Measurements from ENCODE around the gene RRAGB. TPM values are rescaled to one million over a fixed set of nuclear protein-coding genes. Genes with fewer than 3 reads are reported as not detected.
A peak's percentile ranks its signal among the peaks of the same experiment; 100 is the strongest.
"Not testable (repeated sequence)": the region's sequence is repeated elsewhere in the genome, so short reads cannot be mapped to it uniquely, and the experiment has no call there.

The RRAGB gene
- total RNA-seq: 10 to 100 TPM in 1 of 2 donors, 1 to 10 TPM in 1; 9.5 to 15.8 TPM
- long read RNA-seq, transcript RRAGB-201 (11 exons, 1,573 nt): minor isoform, 17 of 41 reads
- long read RNA-seq, transcript RRAGB-202 (10 exons, 2,061 nt): major isoform, 18 of 41 reads
- long read RNA-seq, partial matches to known transcripts: 0 of 41 reads
- long read RNA-seq, other reads (novel, unspliced or antisense): 6 of 41 reads

GRCh38 chrX:55717521-55718497 lies at the start of gene RRAGB:
TSS of gene RRAGB (plus strand) at chrX:55717749. CDS start at chrX:55718328, 579 bp downstream.
- DNase-seq (peak; percentile 94), ATAC-seq (peak; percentile 100)
- intact Hi-C loops (cut with DNase I): loop anchor here in 1 of 2 donors (5.0 kb wide), 1 partner anchor 1009 kb away; the partner anchor contains the start of gene NBDY

DNA sequence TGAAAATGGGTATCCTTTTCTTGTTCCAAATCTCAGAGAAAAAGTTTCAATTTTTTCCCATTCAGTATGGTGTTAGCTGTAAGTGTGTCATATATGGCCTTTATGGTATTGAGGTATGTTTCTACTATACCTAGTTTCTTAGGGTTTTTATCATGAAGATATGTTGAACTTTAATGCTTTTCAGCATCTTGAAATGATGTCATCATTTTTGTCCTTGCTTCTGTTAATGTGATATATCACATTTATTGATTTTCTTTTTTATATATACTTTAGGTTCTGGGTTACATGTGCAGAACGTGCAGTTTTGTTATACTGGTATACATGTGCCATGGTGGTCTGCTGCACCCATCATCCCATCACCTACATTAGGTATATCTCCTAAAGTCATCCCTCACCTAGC lies 49.5 kb upstream of the RRAGB start:
- DNase-seq: no peak
- no peak for ATAC-seq
- intact Hi-C loops (cut with DNase I): no loop called here

GRCh38 chrX:55688579-55688978 lies 29.0 kb upstream of the RRAGB start:
- not testable (repeated sequence) for ATAC-seq

GRCh38 chrX:55695227-55696018 lies 22.1 kb upstream of the RRAGB start:
- DNase-seq (no peak), ATAC-seq (no peak)
- intact Hi-C loops (cut with DNase I): no loop called here

More at GRCh38 chrX:55688579-55688978, 29.0 kb upstream of the RRAGB start:
- intact Hi-C loops (cut with DNase I); DNase-seq: not testable (repeated sequence)

GRCh38 chrX:55697381-55697780 lies 20.2 kb upstream of the RRAGB start:
- ATAC-seq: no peak
- intact Hi-C loops (cut with DNase I): no loop called here

GRCh38 chrX:55702671-55703070 lies 14.9 kb upstream of the RRAGB start:
- ATAC-seq (no peak), DNase-seq (no peak)
- intact Hi-C loops (cut with DNase I): no loop called here

More at GRCh38 chrX:55697381-55697780, 20.2 kb upstream of the RRAGB start:
- no peak for DNase-seq

- ATAC-seq; DNase-seq; intact Hi-C loops (cut with DNase I): not testable (repeated sequence)
Measured at GRCh38 chrX:55703436-55703835, 14.1 kb upstream of the RRAGB start.

DNA sequence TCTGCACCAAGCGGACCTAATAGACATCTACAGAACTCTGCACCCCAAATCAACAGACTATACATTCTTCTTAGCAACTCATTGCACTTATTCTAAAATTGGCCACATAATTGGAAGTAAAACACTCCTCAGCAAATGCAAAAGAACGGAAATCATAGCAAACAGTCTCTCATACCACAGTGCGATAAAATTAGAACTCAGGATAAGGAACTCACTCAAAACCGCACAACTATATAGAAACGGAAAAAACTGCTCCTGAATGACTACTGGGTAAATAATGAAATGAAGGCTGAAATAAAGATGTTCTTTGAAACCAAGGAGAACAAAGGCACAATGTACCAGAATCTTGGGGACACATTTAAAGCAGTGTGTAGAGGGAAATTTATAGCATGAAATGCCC lies 12.5 kb upstream of the RRAGB start:
- DNase-seq; ATAC-seq; intact Hi-C loops (cut with DNase I): not testable (repeated sequence)

DNA sequence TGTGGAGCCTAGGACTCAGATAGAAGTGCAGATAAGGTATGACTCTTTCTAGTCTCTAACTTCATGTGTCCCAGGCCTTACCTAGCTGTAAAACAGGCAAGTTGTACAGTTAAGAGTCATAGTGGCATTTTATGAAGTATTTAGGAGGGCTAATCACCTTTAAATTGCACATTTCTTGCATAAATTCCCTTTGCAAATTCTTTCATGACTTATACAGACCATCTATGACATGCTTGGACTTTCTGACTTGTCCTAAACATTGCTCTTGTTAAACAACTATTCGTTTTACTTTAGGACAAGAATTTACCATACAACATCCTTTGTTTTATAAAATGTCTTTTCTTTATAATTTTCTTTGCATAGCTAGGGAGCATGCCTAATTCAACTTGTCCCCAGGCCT lies 7.8 kb upstream of the RRAGB start:
- DNase-seq (no peak), ATAC-seq (no peak)
- intact Hi-C loops (cut with DNase I): no loop called here

DNA sequence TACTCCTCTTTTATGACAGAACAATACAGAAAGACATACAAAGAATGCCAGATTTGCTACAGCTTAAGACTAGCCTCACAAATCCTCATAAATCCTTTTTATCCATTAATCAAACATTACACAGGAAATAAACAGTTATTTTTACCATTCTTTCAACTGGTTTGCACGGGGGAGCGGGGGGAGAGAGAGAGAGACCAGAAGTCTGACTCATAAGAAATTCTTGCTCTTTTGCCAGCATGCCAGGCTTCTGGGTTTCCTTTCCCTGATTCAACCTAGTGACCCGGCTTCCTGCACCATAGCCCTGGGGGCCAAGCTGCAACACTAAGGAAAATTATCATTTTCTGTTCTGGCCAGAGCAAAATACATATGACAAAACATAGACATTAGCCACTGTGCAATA lies 6.8 kb upstream of the RRAGB start:
- DNase-seq (peak; percentile 37), ATAC-seq (peak; percentile 27 to 44)
- intact Hi-C loops (cut with DNase I): no loop called here

GRCh38 chrX:55713631-55714030 lies 3.9 kb upstream of the RRAGB start:
- intact Hi-C loops (cut with DNase I): no loop called here
- DNase-seq: no peak
- ATAC-seq: no peak

GRCh38 chrX:55714161-55714560 lies 3.4 kb upstream of the RRAGB start:
- DNase-seq (no peak), ATAC-seq (no peak)
- intact Hi-C loops (cut with DNase I): no loop called here

DNA sequence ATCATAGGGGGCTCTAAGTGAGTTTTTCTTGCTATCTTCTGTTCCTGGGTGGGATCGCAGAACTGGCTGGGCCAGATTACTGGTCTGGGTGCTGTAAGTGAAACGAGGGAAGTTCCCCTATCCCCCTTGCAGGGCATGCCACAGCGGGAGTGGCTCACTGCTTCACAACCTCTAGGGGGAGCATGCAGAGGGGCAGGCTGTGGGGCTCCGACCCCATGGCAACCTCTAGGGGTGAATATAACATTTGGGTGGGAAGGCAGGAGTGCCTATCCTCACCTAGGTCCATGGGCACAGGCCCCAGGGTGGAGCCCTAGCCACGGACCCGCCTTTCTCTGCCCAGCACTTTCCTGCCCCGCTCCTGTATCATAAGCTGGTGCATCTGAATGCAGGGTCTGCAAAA lies 1.7 kb upstream of the RRAGB start:
- ATAC-seq: no peak
- intact Hi-C loops (cut with DNase I): loop anchor here in 1 of 2 donors (5.0 kb wide), 1 partner anchor 1011 kb away; the partner anchor contains the start of gene NBDY
- no peak for DNase-seq

DNA sequence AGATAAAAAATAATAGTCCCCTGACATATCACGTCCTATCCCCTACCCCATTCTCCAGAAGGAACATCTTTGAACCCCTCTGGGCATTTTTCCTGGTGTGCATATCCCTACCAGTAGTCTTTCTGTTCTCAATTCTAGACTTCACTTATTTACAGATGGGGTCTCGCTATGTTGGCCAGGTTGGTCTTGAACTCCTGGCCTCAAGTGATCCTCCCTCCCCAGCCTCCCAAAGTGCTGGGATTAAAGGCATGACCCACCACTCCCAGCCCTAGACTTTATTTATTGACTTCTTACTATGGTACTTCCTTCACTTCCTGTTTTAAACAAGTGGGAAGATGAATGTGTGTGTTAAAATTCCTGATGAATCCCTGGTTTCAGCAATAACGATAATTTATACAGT lies 612 bp upstream of the RRAGB start:
- DNase-seq (no peak), ATAC-seq (no peak)
- intact Hi-C loops (cut with DNase I): loop anchor here in 1 of 2 donors (5.0 kb wide), 1 partner anchor 1010 kb away; the partner anchor contains the start of gene NBDY

DNA sequence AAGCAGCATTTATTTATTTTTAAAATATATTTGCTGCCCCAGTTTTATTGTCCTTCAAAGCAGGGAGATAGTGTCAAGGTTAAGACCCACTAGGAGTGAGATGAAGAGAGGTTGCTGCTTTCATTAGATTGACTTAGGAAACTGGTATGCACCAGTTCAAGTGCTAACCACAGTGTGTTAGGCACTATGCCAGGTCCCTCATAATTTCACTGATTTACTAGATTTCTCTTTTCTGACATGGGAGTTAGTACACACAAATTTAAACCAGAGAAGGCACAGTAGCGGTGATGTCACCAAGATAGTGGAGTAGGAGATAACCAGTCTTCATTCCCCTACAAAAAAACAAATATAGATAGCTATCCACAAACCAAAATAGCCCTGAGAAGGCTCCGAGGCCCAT lies 14.3 kb downstream of the RRAGB start:
- DNase-seq: no peak
- intact Hi-C loops (cut with DNase I): no loop called here
- ATAC-seq: no peak

DNA sequence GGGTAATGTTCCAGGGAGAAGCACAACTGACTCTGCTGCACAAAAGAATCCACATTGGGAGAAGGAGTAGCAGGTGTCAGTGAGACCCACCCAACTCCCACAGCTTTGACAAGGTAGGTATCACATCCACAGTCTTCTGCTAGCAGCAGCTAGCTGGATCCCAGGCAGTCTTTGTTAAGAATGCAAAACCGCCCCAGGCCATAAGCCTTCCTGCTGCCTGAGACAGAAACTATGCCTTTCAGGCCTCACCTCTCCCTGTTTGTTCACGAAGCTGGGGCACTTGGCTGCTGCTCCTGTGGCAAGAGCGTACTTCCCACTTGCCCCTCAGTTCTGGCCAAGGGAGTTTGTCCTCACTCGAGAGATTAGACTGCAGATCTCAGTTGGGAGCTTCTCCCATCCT lies 21.4 kb downstream of the RRAGB start:
- DNase-seq: no peak

DNA sequence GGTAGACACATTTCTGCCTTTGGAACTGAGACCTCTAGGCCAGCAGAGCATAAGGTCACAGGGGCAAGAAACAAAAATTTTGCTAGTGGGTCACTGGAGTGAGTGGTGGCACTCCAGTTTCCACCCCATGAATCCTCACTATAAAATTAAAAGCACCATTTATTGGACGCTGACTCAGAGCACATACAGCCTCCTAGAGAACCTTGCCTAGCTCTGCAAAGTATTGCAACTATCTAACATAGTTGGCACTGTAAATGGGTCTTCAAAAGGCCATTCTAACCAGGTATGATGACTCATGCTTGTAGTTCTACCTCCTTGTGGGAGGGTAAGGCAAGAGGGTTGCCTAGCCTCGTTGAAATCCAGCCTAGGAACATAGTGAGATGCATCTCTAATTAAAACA lies 25.1 kb downstream of the RRAGB start:
- ATAC-seq: no peak
- intact Hi-C loops (cut with DNase I): no loop called here
- DNase-seq: no peak

More for the DNA sequence above, 21.4 kb downstream of the RRAGB start:
- no peak for ATAC-seq
- intact Hi-C loops (cut with DNase I): no loop called here

GRCh38 chrX:55748463-55748862 lies 30.9 kb downstream of the RRAGB start:
- intact Hi-C loops (cut with DNase I); DNase-seq; ATAC-seq: not testable (repeated sequence)

GRCh38 chrX:55750256-55750655 lies 32.7 kb downstream of the RRAGB start:
- intact Hi-C loops (cut with DNase I): no loop called here
- DNase-seq (no peak), ATAC-seq (no peak)

All from left cardiac atrium (tissue), 4 donors.